ES-I3 (cell line): ENCODE measurements around the gene SELENOH.

ENCODE experiments used
- H3K36me3 ChIP-seq: 2 replicates; pipeline ENCODE4 v1.6.1; 2013; ENCODE audit warnings: mild to moderate bottlenecking, low read length, control low read depth, moderate library complexity; ENCODE audit not compliant: insufficient read depth
- H3K4me1 ChIP-seq: 2 replicates; pipeline ENCODE4 v1.6.1; 2013; ENCODE audit warnings: mild to moderate bottlenecking, control low read depth, low read length; ENCODE audit not compliant: insufficient read depth
- H3K9ac ChIP-seq: 2 replicates; pipeline ENCODE4 v1.6.1; 2013; ENCODE audit warnings: low read depth, mild to moderate bottlenecking, low read length, moderate library complexity
- H3K9me3 ChIP-seq: 2 replicates; pipeline ENCODE4 v1.6.1; 2013; ENCODE audit warnings: mild to moderate bottlenecking, low read length, moderate library complexity; ENCODE audit not compliant: control insufficient read depth, insufficient read depth

SELENOH gene

DNA sequence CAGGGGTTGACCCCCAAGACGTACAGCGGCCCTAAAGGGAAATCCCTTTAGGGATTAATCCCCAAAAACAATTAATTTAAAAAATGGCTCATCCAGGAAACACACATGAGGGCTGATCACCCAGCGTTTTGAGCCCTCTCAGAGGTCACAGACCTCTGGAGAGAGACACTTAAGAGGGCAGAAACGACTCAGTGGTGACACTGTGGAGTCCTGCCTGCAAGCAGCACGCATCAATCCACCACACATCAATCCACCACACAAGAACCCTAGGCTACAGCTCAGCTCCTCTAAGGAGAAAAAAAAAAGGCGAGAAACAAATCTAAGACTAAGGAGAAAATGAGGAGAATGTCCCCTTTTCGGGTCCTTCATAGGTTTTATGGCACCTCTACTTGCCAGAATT, 12.5 kb upstream of the SELENOH start:
- H3K4me1 ChIP-seq = peaks cover 9% of the 10 kb centered on the region
- H3K36me3 ChIP-seq = no peaks in the 10 kb centered on the region
- H3K9me3 ChIP-seq = no peaks in the 10 kb centered on the region
- H3K9ac ChIP-seq = no peak overlapping the region

DNA sequence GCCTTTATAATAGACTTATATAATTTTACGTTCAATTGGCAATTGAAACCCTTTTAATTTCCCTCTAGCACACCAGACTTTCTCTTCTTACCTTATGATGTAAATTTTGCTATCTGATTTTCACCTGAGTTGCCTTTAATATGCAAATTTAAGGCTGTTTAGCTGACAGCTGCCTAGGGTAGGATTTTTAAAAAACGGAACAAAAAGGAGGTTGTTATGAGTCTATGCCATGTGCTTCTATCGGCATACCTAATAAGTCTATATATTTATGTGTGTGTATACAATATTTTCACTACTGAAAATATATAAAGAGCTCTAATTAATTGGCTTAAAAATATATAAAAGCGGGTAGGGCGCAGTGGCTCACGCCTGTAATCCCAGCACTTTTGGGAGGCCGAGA, 11.8 kb upstream of the SELENOH start:
- no peak overlapping the region for H3K9ac ChIP-seq
- H3K9me3 ChIP-seq = no peaks in the 10 kb centered on the region
- no peaks in the 10 kb centered on the region for H3K36me3 ChIP-seq
- peaks cover 9% of the 10 kb centered on the region for H3K4me1 ChIP-seq

DNA sequence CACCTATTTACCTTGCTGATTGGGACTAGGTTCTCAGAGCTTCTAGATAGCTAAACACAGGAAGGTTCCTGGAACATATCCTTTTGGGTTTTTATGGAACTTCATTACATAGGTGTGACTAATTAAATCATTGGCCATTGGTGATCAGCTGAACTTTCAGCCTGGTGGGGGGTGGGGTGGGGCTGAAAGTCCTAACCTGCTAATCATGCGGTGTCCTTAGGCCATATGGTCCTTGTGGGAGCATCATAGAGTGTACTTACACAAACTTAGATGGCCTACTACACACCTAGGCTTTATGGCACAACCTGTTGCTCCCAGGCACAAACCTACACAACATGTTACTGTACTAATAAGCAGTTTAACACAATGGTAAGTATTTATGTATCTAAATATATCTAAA, 8.6 kb upstream of the SELENOH start:
- Histone ChIP-seq H3K9me3 (no peaks in the 10 kb centered on the region), H3K36me3 (peaks cover 3% of the 10 kb centered on the region; the same call in 1 of the 2 replicates), H3K4me1 (peaks cover 15% of the 10 kb centered on the region), H3K9ac (no peak overlapping the region)

DNA sequence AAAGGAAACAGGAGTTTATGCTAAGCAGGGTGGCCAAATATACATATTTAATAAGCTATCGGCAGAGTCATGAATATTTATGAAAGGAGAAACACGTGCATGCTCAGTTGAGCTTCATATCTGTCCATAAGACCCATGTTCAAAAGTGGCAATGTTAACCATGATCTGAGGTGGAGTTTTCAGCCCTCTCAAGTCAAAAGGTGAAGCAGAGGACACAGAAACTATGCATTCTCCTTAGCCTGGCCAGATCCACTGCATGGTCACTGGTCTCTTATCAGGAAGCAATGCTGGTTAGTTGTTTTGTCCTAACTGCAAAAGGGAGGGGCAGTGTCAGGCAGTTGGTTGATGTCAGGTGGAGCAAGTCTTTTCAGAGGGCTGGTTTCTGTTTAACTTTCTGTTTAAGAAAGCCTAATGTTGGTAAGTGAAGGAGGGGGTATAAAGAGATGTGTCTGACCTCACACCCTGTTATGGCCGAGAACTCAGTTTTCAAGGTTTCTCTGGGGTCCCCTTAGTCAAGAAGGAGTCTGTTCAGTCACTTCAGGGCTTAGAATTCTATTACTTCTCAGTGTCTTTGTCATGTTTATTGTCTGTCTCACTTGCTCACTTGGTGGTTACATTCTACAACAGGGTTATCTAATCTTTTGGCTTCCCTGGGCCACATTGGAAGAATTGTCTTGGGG, 5.5 kb upstream of the SELENOH start:
- H3K36me3 ChIP-seq = peaks cover 4% of the 10 kb centered on the region
- no peaks in the 10 kb centered on the region for H3K9me3 ChIP-seq
- H3K4me1 ChIP-seq = 0 out of 2 replicates have a peak, but pooled peaks cover 6% of the 10 kb centered on the region
- H3K9ac ChIP-seq = no peak overlapping the region

DNA sequence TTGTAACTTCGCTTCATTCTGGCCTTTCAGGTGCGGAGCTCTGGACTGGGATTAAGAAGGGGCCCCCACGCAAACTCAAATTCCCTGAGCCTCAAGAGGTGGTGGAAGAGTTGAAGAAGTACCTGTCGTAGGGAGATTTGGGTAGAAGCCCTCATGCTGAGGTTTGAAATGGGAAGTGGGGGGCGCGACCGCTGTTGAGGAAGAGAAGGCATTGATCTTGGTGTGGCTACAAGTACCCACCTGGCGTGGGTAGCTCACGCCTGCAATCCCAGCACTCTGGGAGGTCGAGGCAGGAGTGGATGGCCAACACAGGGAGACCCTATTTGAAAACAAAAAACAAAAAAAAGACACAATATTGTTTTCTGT, 779 bp downstream of the SELENOH start:
- H3K9ac ChIP-seq = peak overlapping the region; percentile 99
- peaks cover 6% of the 10 kb centered on the region; the same call in 1 of the 2 replicates for H3K4me1 ChIP-seq
- H3K36me3 ChIP-seq = peaks cover 13% of the 10 kb centered on the region
- no peaks in the 10 kb centered on the region for H3K9me3 ChIP-seq

DNA sequence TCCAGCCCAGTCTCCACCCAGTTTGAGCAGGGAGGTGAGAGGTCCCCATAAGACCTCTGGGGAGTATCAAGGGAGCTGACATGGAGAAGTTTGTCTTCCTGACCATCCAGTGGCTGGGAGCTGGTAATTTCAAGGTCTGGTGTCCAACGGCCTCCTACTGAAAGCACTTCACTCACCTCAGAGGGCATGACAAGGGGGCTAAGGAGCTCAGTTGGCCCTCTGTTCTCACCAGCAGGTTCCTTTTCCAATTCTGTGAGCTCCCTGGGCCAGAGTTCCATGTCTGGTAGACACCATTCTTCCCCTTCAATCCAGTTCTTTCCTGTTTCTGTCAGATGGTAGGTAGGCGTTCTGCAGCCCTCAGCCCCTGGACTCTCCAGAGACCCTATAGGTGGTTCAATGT, 3.1 kb downstream of the SELENOH start:
- Histone ChIP-seq H3K36me3 (peaks cover 8% of the 10 kb centered on the region; the same call in 1 of the 2 replicates), H3K4me1 (peaks cover 6% of the 10 kb centered on the region; the same call in 1 of the 2 replicates), H3K9me3 (no peaks in the 10 kb centered on the region), H3K9ac (no peak overlapping the region)

DNA sequence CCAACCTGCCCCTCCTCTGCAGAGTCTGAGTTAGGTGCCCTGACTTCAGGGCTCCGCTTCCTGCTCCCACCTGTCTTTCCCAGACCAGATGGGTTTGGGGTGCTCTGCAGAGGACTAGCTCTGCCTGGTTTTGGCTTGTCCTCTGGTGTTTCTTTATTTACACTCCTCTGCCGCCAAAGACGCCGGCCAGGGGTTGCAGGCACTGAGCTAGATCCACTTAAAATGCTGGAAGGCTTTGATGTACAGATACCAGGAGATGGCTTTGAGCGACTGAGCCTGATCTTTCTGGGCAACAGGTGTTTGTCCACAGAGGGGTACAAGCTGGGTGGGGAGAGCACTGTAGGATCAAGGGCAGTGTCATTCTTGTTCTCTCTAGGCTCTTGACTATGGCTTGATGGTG, 3.9 kb downstream of the SELENOH start:
- H3K4me1 ChIP-seq = peaks cover 6% of the 10 kb centered on the region; the same call in 1 of the 2 replicates
- no peak overlapping the region for H3K9ac ChIP-seq
- peaks cover 8% of the 10 kb centered on the region; the same call in 1 of the 2 replicates for H3K36me3 ChIP-seq
- no peaks in the 10 kb centered on the region for H3K9me3 ChIP-seq

DNA sequence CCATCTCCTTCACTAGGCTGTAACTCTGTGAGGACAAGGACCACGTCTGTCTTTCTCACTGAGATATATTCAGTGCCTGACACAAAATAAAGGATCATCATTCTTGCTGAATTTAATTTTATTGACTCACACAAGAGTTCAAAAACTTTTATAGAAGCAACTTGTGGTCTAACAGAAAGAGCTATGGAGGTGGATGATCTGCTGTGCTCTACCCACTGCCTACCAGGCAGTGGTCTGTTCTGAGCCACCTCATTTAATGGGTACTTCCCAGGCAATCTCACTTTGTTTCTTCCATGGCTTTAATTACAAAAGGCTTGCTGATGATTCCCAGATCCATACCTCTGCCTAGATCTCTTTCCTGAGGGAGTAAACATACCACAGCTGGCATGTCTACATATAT, 5.6 kb downstream of the SELENOH start:
- Histone ChIP-seq H3K9ac (no peak overlapping the region), H3K36me3 (peaks cover 8% of the 10 kb centered on the region; the same call in 1 of the 2 replicates), H3K4me1 (peaks cover 6% of the 10 kb centered on the region; the same call in 1 of the 2 replicates), H3K9me3 (no peaks in the 10 kb centered on the region)

DNA sequence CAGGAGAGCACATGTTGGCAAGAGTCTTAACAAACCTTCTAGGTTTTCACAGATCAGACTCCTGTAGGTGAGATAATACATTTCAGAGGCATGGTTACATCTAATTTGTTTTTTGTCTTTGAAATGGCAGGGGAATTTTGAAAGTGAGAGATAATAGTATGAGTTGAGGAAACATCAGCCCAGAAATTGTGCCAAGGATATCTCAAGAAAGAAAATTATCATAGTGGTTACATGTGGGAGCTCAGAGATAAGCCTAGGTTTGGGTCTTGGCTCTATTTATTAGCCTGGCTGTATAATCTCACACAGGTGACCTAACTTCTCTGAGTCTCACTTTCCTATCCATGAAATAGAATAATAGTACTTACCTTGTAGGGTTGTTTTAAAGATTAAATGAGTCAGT, 9.9 kb downstream of the SELENOH start:
- Histone ChIP-seq H3K9ac (no peak overlapping the region), H3K36me3 (no peaks in the 10 kb centered on the region), H3K9me3 (no peaks in the 10 kb centered on the region), H3K4me1 (no peaks in the 10 kb centered on the region)

DNA sequence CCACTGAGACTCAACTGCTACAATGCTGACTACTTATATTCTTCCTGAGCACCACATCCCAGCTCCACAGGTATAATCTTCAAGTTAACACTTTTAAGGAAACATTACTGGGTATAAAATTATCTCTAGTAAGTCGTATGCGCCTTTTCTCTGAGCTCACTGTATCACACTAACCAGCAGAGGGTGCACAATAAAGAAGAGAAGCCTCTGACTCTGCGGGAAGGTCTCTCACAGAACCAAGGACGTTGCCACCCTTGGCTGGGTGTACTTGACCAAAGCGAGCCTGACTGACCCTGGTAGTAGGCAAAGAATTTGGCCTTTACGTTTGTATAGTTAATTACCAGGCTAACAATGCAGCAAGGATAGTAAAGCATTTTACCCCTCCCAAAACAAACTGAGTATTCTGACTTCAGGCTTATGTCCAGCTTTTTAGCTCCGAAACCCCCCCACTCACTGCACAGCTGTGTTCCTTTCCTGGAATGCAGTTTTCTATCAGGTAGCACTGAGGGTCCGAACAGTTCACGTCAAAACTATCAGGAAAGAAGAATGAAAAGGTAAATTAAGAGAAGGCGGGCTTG, 10.5 kb downstream of the SELENOH start, which contains the start of gene BTBD18:
TSS of gene BTBD18 (minus strand) at position 144 of the 578 bp plus-strand sequence. CDS start 631 bp downstream, outside the sequence.
- no peaks in the 10 kb centered on the region for H3K4me1 ChIP-seq
- H3K9me3 ChIP-seq = no peaks in the 10 kb centered on the region
- H3K36me3 ChIP-seq = no peaks in the 10 kb centered on the region
- no peak within 1 kb of the TSS for H3K9ac ChIP-seq

DNA sequence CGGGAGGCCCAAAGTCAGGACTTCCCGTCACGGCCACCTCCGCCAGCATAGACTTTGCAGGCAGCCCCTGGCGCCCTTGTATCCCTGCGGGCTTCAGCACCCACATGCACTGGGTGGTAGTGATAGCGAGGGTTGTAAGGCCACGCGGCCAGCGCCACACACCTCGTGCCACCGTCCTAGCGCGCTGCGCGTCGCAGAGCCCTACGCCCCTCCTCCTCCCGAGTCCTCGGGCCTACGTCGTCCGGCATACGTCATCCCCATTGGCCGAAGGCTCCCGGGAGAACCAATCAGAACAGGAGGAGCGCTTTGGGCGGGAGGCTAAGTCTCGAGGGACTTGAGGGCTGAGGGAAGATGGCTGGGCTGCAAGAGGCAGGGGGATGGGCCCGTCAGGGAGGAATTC, 11.7 kb downstream of the SELENOH start:
- no peaks in the 10 kb centered on the region for H3K36me3 ChIP-seq

DNA sequence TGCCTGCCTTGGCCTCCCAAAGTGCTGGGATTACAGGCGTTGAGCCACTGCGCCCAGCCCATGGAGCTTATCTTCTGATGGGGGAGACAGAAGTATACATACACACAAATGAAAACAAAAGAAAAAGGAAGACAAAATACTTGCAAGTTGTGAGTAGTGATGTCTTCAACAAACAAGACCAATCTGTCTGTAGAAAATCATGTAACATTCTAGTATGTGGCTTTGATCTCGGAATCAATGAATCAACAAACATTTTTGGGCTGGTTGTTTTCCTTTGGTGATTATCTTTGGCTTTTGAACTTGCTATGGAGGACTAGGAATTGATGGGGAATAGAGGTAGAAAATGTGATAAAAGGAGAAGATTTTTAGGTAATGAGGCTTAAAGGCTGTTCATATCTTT, 16.9 kb downstream of the SELENOH start:
- no peaks in the 10 kb centered on the region for H3K4me1 ChIP-seq
- no peaks in the 10 kb centered on the region for H3K36me3 ChIP-seq

More for the DNA sequence above, 11.7 kb downstream of the SELENOH start:
- Histone ChIP-seq H3K4me1 (no peaks in the 10 kb centered on the region), H3K9ac (no peak overlapping the region), H3K9me3 (no peaks in the 10 kb centered on the region)

DNA sequence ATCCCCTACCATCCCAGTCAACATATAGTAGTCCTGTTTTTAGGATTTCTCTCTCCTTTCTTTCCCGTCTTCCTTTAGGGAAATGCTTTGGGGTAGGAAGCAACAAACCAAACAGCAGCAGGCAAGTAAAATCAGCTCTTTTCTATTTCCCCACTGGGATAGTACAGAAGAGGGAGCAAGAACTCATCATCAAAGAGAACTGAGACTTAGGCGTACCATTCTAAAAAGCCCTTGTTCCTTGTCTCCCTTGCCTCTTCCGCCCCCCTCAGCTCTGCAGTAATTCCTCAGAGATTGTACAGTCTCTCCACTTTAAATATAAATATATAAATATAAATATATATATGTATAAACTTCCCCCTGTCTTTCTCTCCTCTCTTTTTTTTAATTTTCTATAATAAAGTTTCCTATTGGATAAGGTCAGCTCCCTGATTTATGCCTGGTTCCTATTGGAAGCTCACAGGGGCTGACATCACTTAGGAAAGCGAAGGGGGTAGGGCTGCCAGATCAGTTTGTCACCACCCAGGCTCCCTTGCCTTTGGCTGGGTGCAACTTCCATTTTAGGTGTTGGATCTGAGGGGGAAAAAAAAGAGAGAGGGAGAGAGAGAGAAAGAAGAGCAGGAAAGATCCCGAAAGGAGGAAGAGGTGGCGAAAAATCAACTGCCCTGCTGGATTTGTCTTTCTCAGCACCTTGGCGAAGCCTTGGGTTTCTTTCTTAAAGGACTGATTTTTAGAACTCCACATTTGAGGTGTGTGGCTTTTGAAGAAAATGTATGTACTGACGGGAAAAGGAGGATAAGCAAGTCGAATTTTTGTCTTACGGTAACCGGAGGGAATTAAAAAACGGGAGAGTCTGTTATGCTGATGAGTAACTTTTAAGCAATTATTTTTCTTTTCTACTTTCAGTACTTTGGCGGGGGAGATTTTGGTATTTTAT, 20.3 kb downstream of the SELENOH start, which contains the start of gene CTNND1:
TSS of gene CTNND1 (plus strand) at position 502 of the 934 bp plus-strand sequence. CDS start 29,677 bp downstream, outside the sequence.
- Histone ChIP-seq H3K36me3 (no peaks in the 10 kb centered on the region), H3K9me3 (no peaks in the 10 kb centered on the region), H3K4me1 (no peaks in the 10 kb centered on the region), H3K9ac (peak within 1 kb of the TSS; percentile 99)

More for the DNA sequence above, 16.9 kb downstream of the SELENOH start:
- no peak overlapping the region for H3K9ac ChIP-seq
- H3K9me3 ChIP-seq = no peaks in the 10 kb centered on the region

DNA sequence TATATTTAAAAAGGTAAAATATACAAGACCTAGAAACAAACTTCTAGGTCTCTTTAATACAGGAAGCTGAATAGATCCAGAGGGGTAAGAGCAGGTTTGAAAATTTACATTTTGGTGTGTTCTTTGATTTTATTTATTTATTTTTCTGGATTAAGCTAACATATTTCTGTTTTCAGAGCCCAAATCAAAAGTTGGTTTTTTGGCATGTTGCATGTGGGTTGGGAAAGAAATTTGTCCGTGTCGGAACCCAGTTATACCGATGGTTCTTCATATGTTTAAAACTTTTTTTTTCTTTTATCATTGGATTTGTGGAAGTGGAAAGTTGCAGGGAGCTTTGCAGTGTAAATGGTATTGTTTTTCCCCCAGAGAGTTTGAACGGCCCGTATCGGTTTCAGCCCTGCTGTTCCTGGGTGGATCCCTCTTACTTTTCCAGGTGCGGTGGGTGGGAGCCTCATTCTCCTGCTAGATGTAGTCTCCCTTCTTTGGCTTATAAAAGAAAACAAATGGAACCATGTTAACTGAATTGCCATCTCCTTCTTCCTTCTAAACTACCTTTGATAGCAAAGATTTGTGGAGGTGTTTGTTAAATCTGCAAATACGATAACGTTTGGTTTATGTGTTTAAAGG, 21.1 kb downstream of the SELENOH start:
- no peaks in the 10 kb centered on the region for H3K9me3 ChIP-seq
- no peaks in the 10 kb centered on the region for H3K4me1 ChIP-seq
- no peaks in the 10 kb centered on the region for H3K36me3 ChIP-seq
- peak overlapping the region; percentile 99 for H3K9ac ChIP-seq
